Keratinocyte (primary cell): ENCODE data around the gene DYNC1I1. TPM values are rescaled to one million over a fixed set of nuclear protein-coding genes. Genes with fewer than 3 reads are reported as not detected.

Experiments
- DNase-seq: peaks from one replicate; pipeline ENCODE4 v3.0.0-alpha.2; 2011; ENCODE audit warnings: low read depth, missing footprints, low spot score
- FAIRE-seq: peaks from 2 replicates; lab custom pipeline; 2011; peaks lifted over from hg19 to GRCh38; lab: Jason Lieb, UNC
- H2AFZ ChIP-seq: 2 replicates; pipeline ENCODE4 v1.6.0; 2012; ENCODE audit warnings: low read length, control low read depth, inconsistent platforms; ENCODE audit not compliant: control insufficient read depth
- H3K27ac ChIP-seq: 2 replicates; pipeline ENCODE4 v1.5.1; 2011; ENCODE audit warnings: low read length; ENCODE audit not compliant: control insufficient read depth, insufficient read depth
- H3K27me3 ChIP-seq: 3 replicates; pipeline ENCODE4 v1.6.0; 2011; ENCODE audit warnings: low read length; ENCODE audit not compliant: control insufficient read depth, insufficient read depth; ENCODE audit errors: extremely low read depth
- H3K36me3 ChIP-seq, 2 experiments: 2 replicates in 1 of 2; 3 replicates in 1 of 2; pipeline ENCODE4 v1.5.1; 2011; ENCODE audit warnings: low read length in 2 of 2, mild to moderate bottlenecking in 1 of 2; ENCODE audit not compliant: control insufficient read depth in 2 of 2, insufficient read depth in 2 of 2; ENCODE audit errors: extremely low read depth in 1 of 2
- H3K4me1 ChIP-seq: 3 replicates; pipeline ENCODE4 v1.5.1; 2011; ENCODE audit warnings: low read length; ENCODE audit not compliant: control insufficient read depth, insufficient read depth; ENCODE audit errors: extremely low read depth
- H3K4me2 ChIP-seq: 3 replicates; pipeline ENCODE4 v1.6.0; 2011; ENCODE audit warnings: low read depth, low read length; ENCODE audit not compliant: control insufficient read depth, insufficient read depth; ENCODE audit errors: extremely low read depth
- H3K4me3 ChIP-seq, 3 experiments: fragments of 200-600 bp in 1 of 3; sonication (generic) in 1 of 3; 2 replicates in 2 of 3; 3 replicates in 1 of 3; pipeline ENCODE4 v1.5.1; 2011 to 2016; ENCODE audit warnings: low read length in 3 of 3, mild to moderate bottlenecking in 3 of 3, control low read depth in 2 of 3, inconsistent platforms in 1 of 3, low read depth in 1 of 3, mixed read lengths in 1 of 3, mixed run types in 1 of 3, moderate library complexity in 1 of 3; ENCODE audit not compliant: control insufficient read depth in 2 of 3, insufficient read depth in 2 of 3; ENCODE audit errors: extremely low read depth in 1 of 3
- H3K79me2 ChIP-seq: 2 replicates; pipeline ENCODE4 v1.6.0; 2012; ENCODE audit warnings: low read length; ENCODE audit not compliant: control insufficient read depth, insufficient read depth
- H3K9ac ChIP-seq: 3 replicates; pipeline ENCODE4 v1.6.0; 2011; ENCODE audit warnings: low read length; ENCODE audit not compliant: control insufficient read depth, insufficient read depth; ENCODE audit errors: extremely low read depth
- H3K9me1 ChIP-seq: 3 replicates; pipeline ENCODE4 v1.6.0; 2011; ENCODE audit warnings: low read length; ENCODE audit not compliant: control insufficient read depth, insufficient read depth; ENCODE audit errors: extremely low read depth
- H3K9me3 ChIP-seq: 2 replicates; pipeline ENCODE4 v1.5.1; 2012; ENCODE audit warnings: low read depth, low read length; ENCODE audit not compliant: control insufficient read depth
- H4K20me1 ChIP-seq: 3 replicates; pipeline ENCODE4 v1.6.0; 2011; ENCODE audit warnings: low read length; ENCODE audit not compliant: control insufficient read depth, insufficient read depth; ENCODE audit errors: extremely low read depth
- EZH2 ChIP-seq: IDR thresholded peaks from one replicate; pipeline ENCODE4 v1.6.1; 2012; ENCODE audit warnings: inconsistent platforms, mild to moderate bottlenecking, low read length, moderate library complexity
- dilution Hi-C: fragments of 300-500 bp; cut with MboI; formaldehyde crosslinking; loops from one replicate; pipeline ENCODE4 v1.7.0; 2020; ENCODE audit warnings: low sequenced_read_pairs; ENCODE audit not compliant: extremely low pct_ligation_motif_present
- polyA plus RNA-seq, 5 experiments: library from polyadenylated mRNA; depleted of rRNA in 3 of 5; stranded (reverse) in 3 of 5; stranded (forward) in 1 of 5; unstranded in 1 of 5; fragments of >200 nt; gene quantifications; 1 replicate in 1 of 5; 2 replicates in 3 of 5; 3 replicates in 1 of 5; pipeline versions ENCODE4 v1.2.1 to v1.2.3, GENCODE V29; 2011 to 2012; ENCODE audit warnings: missing spikeins in 2 of 5, low read depth in 1 of 5, low replicate concordance in 1 of 5
- TF ChIP-seq, protein P1 (sequence below), 3 experiments: IDR thresholded peaks in 1 of 3; conservative IDR thresholded peaks in 1 of 3; optimal IDR thresholded peaks in 1 of 3; 2 replicates in 2 of 3; 3 replicates in 1 of 3; pipeline versions ENCODE3 to v1.5.1; 2011; ENCODE audit warnings: low read length in 3 of 3, mild to moderate bottlenecking in 3 of 3, moderate library complexity in 2 of 3, control low read depth in 1 of 3, inconsistent platforms in 1 of 3; ENCODE audit not compliant: insufficient read depth in 2 of 3; ENCODE audit errors: extremely low read depth in 1 of 3

Gene DYNC1I1
- polyA plus RNA-seq, 1 donor (not counting 4 experiments of a cell fraction or from before 2014, with no cell fraction given) = 0.10 TPM

DNA sequence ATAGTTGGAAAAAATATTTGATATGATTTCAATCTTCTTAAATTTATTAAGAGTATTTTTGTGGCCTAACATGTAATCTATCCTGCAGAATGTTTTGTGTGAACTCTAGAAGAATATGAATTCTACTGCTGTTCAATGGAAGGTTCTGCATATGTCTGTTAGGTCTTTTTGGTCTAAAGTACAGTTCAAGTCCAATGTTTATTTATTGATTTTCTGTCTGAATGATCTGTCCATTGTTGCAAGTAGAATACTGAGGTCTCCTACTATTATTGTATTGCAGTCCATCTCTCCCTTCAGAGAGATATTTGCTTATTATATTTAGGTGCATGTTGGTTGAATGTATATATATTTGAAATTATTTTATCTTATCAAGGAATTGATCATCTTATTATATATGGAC lies 18.9 kb upstream of the DYNC1I1 start:
- no peak overlapping the region for H3K4me3 ChIP-seq
- DNase-seq (no peak), FAIRE-seq (no peak)
- no peaks in the 10 kb centered on the region for H3K9me1 ChIP-seq
- no peaks in the 10 kb centered on the region for H3K79me2 ChIP-seq
- no peak overlapping the region for H3K9ac ChIP-seq
- no peak overlapping the region for H3K4me2 ChIP-seq
- no peaks in the 10 kb centered on the region for H4K20me1 ChIP-seq
- H3K36me3 ChIP-seq = no peaks in the 10 kb centered on the region
- no peak for TF ChIP-seq EZH2
- TF ChIP-seq, protein P1, sequence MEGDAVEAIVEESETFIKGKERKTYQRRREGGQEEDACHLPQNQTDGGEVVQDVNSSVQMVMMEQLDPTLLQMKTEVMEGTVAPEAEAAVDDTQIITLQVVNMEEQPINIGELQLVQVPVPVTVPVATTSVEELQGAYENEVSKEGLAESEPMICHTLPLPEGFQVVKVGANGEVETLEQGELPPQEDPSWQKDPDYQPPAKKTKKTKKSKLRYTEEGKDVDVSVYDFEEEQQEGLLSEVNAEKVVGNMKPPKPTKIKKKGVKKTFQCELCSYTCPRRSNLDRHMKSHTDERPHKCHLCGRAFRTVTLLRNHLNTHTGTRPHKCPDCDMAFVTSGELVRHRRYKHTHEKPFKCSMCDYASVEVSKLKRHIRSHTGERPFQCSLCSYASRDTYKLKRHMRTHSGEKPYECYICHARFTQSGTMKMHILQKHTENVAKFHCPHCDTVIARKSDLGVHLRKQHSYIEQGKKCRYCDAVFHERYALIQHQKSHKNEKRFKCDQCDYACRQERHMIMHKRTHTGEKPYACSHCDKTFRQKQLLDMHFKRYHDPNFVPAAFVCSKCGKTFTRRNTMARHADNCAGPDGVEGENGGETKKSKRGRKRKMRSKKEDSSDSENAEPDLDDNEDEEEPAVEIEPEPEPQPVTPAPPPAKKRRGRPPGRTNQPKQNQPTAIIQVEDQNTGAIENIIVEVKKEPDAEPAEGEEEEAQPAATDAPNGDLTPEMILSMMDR (optimal IDR thresholded peaks at IDR 0.05 in 1 of 3, IDR thresholded peaks at IDR 0.05 in 1 of 3, conservative IDR thresholded peaks at IDR 0.05 in 1 of 3; ENCODE audit: extremely low read depth in 1 of 3, insufficient read depth in 2 of 3, low read length in 3 of 3) = no peak
- dilution Hi-C loops = no loop called here
- H3K4me1 ChIP-seq = no peaks in the 10 kb centered on the region
- no peak overlapping the region for H2AFZ ChIP-seq
- H3K9me3 ChIP-seq = no peaks in the 10 kb centered on the region
- no peak overlapping the region for H3K27ac ChIP-seq
- peaks cover 4% of the 10 kb centered on the region for H3K27me3 ChIP-seq

DNA sequence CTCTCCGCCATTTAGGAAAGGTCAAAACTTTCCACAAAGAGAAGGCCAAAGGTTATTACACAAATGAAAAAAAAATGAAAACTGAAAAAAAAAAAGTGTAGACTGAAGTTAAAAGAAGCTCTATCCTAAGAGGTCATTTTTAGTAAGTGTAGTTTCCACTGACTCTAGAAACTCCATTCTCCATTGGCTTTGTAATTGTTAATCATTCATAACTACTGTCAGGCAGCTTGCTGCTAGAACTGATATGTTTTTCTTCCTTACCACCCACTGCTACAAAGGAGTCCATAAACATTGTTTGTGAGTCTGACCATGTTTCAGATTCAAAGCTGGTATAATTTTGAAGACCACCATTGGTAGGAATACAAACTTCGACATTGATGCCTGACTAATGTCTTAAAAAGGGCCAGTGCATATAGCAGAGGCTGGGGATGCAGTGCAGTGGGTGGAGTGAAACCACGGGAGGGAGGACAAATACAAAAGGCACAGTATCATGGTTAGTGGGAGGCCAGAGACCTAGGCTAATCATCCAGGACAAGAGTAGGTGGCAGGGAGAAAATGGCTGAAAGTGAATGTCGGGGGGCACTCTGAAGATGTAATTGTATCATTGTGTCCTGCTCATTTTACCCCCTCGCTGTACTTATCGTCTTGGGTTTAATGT lies 16.9 kb upstream of the DYNC1I1 start:
- Histone ChIP-seq H3K4me1 (no peaks in the 10 kb centered on the region), H3K36me3 (no peaks in the 10 kb centered on the region), H3K9me1 (no peaks in the 10 kb centered on the region), H4K20me1 (no peaks in the 10 kb centered on the region), H2AFZ (no peak overlapping the region), H3K27ac (no peak overlapping the region), H3K27me3 (peaks cover 4% of the 10 kb centered on the region), H3K4me2 (no peak overlapping the region), H3K79me2 (no peaks in the 10 kb centered on the region), H3K9ac (no peak overlapping the region), H3K9me3 (no peaks in the 10 kb centered on the region), H3K4me3 (no peak overlapping the region)
- DNase-seq (no peak), FAIRE-seq (no peak)
- dilution Hi-C loops = no loop called here
- TF ChIP-seq, protein P1 (optimal IDR thresholded peaks at IDR 0.05 in 1 of 3, IDR thresholded peaks at IDR 0.05 in 1 of 3, conservative IDR thresholded peaks at IDR 0.05 in 1 of 3; ENCODE audit: extremely low read depth in 1 of 3, insufficient read depth in 2 of 3, low read length in 3 of 3) = no peak
- TF ChIP-seq EZH2 = no peak
